Hematopoietic multipotent progenitor cell treated with erythropoietin and hydrocortisone succinate and interleukin-3 and kit ligand, for 6 days (in vitro differentiated cells): ENCODE results near the gene RNPS1.
"Not testable (repeated sequence)": the region's sequence is repeated elsewhere in the genome, so short reads cannot be mapped to it uniquely, and the experiment has no call there.

Experiments
- DNase-seq: peaks from one replicate; pipeline ENCODE4 v3.0.0-alpha.2; 2015

RNPS1 gene

DNA sequence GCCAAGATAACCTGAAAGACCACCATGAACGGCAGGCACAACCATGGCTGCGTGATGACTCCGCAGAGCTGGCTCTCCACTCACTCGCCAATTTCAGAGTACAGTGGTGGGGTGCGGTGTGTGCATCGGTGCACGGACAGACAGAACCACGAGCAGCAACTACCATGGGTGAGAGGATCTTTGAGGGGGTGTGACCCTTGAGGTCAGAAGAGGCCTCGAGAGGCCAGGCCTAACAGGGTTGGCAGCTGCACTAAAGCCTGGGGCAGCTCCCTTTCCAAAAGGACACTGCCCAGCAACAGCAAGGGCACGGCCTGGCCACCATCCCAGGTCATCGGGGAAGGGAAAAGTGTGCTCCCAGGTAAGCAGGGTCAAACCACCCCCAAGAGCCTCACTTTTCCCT lies 14.6 kb downstream of the RNPS1 start:
- DNase-seq = no peak

DNA sequence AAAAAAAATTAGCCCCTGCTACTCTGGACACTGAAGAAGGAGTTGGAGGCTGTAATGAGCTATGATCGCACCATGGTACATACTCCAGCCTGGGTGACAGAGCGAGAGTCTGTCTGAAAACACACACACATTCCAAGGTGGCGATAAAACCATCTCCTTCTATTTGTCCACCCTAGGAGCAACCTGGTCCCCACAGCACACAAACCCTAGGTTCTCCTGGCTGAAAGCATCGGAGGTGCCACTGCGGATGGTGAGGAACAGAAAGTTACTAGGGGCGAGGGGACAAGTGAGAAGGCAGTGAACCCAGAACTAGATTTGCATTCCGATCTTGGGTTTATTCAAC lies 15.1 kb downstream of the RNPS1 start:
- DNase-seq = no peak

DNA sequence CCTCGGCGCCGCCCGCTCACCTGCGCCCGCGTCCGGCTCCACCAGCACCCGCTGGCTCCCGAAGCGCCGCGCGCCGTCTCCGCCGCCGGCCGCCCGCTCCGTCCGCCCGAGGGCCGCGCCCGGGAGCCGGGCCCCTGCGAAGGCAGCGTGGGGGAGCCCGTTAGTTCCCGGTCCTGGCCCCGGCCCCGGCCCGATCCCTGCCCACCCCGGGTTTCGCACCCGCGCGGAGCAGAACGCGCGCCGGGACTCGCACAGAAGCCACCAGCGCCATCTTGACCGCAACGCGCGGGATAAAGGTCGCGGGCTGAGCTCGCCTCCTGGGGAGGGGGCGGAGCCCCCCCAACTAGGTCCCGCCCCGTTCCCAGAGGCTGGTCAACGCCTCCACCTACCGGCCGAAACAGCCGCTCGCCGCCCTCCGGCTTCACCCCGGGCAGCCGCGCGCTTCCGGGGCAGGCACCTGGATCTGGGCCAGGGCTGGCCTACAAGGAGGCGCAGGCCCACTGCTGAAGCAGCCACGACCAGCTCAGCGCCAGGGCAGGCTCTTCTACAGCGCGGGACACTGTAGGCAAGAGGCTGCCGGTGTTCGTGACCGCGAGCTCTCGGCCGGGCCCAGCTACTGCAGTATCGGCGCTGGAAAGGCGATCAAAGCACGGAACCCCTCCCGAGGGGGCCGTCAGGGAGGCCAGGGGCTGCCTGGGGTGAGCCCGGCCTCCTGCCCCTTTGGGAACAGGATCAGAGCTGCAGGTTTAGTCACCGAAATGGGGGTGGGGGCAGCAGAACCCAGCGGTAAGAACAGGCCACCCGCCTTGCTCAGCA lies 16.4 kb downstream of the RNPS1 start, which contains the start of gene ECI1:
ECI1 (minus strand) TSS at position 292 of the 816 bp plus-strand sequence; CDS start at position 271, 21 bp downstream.
- peak; percentile 97 for DNase-seq

- peak; percentile 56 for DNase-seq
Observed at GRCh38 chr16:2250652-2251295, 17.2 kb downstream of the RNPS1 start.

DNA sequence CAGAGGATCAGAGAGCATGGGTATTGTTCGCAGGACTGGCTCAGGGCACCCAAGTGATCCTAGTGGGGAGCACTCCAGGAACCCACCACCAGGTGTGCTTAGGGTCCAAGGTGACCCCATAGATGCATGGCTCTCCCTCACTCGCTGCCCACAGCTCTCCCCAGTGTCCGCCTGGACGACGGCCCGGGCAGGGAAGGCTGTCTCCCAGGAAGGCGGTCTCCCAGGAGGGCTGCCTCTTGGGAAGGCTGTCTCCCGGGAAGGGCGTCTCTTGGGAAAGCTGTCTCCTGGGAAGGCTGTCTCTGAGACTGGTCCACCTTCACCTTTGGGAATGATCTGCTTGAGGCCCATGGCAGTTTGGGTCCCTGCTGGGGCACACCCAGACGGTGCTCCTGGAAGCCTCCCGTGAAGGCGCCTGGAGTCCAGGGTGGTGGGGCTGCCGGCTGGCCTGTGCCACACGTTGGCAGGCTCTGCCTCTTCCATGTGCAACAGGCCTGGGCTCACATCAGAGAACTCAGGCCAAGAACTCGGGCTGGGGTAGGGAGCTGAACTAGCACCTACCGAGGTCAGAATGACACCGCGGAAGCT lies 21.5 kb downstream of the RNPS1 start:
- DNase-seq = no peak

DNA sequence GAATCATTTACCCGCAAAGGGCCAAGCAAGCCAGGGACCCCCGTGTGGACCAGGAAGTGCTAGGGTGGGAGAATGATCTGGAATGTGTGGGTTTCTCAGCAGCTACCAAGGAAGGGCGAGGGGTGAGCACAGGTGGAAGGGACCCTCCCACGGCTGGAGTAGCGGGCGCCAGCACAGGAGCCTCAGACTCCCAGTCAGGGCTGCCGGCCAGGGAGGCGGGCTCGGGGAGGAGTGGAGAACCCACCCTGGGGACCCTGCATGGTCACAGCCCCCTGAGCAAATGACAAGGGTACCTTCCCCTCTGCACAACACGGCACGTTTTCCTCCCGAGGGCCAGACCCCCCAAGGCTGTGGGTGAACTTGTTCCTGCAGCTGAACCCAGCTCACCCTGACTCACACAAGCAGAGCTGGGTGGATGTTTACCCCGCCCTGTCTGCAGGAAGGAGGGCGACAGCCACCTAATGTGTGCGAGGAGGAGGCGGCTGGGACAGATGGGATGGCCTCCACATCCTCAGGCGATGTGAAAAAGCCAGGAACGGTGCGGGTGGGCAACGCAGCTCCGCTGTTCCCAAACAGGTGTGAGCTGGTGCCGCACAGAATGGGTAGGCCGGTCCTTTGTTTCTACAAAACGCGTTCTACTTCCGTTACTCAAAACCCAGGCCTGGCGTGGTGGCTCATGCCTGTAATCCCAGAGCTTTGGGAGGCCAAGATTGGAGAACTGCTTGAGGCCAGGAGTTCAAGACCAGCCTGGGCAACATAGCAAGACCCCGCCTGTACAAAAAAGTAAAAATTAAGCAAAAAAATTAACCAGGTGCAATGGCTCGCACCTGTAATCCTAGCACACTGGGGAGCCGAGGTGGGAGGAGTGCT lies 22.8 kb downstream of the RNPS1 start:
- DNase-seq = no peak

DNA sequence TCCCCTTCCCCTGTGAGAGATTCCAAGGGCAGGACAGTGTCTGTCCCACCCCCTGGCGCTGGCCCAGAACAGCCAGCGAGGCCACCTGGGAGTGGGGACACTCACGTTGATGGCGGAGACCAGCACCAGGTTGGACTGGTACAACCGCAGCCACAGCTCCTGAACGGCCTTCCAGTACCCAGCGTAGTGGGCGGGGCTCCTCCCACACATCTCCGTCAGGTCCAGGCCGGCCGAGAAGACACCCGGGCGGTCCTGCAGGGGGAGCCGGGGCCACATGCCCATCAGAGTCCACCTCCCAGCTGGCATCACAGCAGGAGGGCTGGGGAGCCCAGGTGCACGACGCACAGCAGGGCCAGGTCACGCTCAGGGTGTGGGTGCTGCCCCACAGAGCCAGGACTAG lies 23.6 kb downstream of the RNPS1 start:
- no peak for DNase-seq

DNA sequence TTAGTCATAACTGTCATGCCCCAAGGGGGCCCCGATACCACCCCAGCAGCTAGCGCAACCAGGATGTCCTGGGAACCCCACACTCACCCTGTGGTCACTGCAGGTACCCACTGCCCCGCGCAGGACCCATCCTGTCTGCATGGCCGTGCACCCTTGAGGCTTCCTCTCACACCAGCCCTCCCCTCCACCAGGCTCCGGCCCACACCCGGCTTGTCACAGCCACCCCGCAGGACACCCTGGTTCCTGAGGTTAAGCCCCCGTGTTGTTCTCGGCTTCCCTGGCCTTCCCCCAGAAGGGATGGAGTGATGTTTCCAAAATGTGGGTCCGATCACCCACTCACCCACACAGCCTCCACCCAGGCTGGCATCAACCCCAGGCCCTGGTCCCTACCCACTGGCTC lies 24.1 kb downstream of the RNPS1 start:
- DNase-seq = no peak

- peak; percentile 16 for DNase-seq
Observed at GRCh38 chr16:2243031-2243528, 24.8 kb downstream of the RNPS1 start.

GRCh38 chr16:2242598-2242997 lies 25.3 kb downstream of the RNPS1 start:
- DNase-seq = no peak

- not testable (repeated sequence) for DNase-seq
Observed at GRCh38 chr16:2240331-2240730, 27.6 kb downstream of the RNPS1 start.

GRCh38 chr16:2238838-2239675 lies 28.9 kb downstream of the RNPS1 start:
- DNase-seq = peak; percentile 22

GRCh38 chr16:2238150-2238837 lies 29.6 kb downstream of the RNPS1 start:
- peak; percentile 29 for DNase-seq

- DNase-seq = peak; percentile 24
Observed at GRCh38 chr16:2237493-2238149, 30.3 kb downstream of the RNPS1 start.

- no peak for DNase-seq
Observed at GRCh38 chr16:2237102-2237482, 30.8 kb downstream of the RNPS1 start.

DNA sequence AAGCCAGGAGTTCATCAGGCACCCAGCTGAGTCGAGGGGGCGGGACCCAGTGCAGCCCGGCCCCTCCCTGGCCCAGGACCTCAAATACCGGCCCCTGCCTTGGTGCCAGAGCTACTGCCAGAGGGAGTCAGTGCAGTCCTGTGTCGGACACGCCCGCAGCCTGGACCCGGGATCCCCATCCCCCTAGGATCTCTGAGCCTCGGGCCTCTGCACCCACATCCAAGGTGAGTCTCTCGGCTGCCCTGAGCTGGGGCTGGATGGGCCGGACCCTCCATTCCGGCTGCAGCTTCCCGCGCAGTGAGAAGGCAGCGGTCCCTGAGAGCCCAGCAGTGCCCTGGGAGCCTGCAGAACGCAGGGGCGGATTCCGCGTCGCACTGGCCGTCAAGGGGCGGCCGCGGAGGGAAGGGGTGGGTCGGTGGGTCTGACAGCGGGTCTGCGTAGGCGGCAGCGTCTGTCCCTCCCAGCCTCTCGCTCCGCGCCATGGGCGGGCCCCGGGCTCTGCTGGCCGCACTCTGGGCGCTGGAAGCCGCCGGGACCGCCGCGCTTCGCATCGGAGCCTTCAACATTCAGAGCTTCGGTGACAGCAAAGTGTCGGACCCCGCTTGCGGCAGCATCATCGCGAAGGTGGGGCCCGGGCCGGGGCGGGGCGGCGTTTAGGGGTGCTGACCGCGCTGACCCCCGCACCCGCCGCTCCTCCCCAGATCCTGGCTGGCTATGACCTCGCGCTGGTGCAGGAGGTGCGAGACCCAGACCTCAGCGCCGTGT lies 31.4 kb downstream of the RNPS1 start, which contains the start of gene DNASE1L2:
DNASE1L2 (plus strand) TSS at position 108 of the 765 bp plus-strand sequence; CDS start at position 481, 373 bp downstream.
- DNase-seq = peak; percentile 51

DNA sequence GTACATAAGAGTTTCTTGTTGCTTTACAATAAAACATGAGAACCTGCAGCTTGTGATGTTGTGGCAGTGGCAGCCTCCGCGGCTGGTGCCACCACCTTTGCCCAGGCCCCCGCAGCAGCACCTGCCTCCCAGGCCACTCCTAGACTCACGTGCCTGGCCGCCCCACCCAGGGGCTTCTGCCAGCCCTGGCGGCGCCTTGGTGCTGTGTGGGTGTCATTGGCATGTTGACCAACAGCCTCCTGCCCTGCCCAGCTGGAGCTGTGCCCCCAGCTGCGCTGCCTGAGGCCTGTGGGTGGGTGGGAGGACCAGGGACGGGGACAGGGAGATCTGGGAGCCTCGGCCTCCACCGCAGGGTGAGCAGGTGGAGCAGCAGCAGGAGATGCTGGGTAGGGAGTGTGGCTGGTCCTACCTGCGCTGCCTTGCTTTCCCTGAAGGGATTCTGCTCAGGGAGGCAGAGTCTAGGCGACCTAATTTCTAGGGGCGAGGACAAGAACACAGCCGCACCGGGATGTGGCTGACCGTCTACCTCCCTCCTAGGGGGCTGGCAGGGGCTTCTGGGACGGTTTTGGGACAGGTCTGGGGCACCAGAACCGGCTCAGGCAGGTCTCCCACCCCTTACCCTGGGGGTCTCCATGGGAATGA lies 32.1 kb downstream of the RNPS1 start:
- no peak for DNase-seq

GRCh38 chr16:2235234-2235651 lies 32.7 kb downstream of the RNPS1 start:
- no peak for DNase-seq

GRCh38 chr16:2234813-2235170 lies 33.1 kb downstream of the RNPS1 start:
- no peak for DNase-seq
